Cardiac muscle cell (in vitro differentiated cells and primary cell): ENCODE results near the gene CCDC90B. TPM values are rescaled to one million over a fixed set of nuclear protein-coding genes. Genes with fewer than 3 reads are reported as not detected.

Source experiments
- DNase-seq, 2 donors: peaks; one replicate each; pipeline versions ENCODE4 v3.0.0 to v3.0.0-alpha.2; 2010 to 2017; ENCODE audit warnings: low read depth in 1 of 2, low spot score in 1 of 2
- H3K27ac ChIP-seq: fragments of 200-600 bp; sonication (generic); 2 replicates; pipeline ENCODE4 v1.5.1; 2016
- H3K27me3 ChIP-seq: fragments of 200-600 bp; sonication (generic); 2 replicates; pipeline ENCODE4 v1.6.0; 2016; ENCODE audit warnings: control low read depth
- H3K36me3 ChIP-seq: fragments of 200-600 bp; sonication (generic); 2 replicates; pipeline ENCODE4 v1.5.1; 2016; ENCODE audit warnings: control low read depth
- H3K4me1 ChIP-seq: fragments of 200-600 bp; sonication (generic); 2 replicates; pipeline ENCODE4 v1.8.1; 2017; ENCODE audit warnings: low read depth, mild to moderate bottlenecking, mixed run types
- H3K4me3 ChIP-seq: fragments of 200-600 bp; sonication (generic); 2 replicates; pipeline ENCODE4 v1.5.1; 2016; ENCODE audit warnings: mild to moderate bottlenecking
- H3K9me3 ChIP-seq: fragments of 200-600 bp; sonication (generic); 2 replicates; pipeline ENCODE4 v1.5.1; 2017; ENCODE audit warnings: low read depth, mild to moderate bottlenecking, control low read depth
- CTCF ChIP-seq: IDR thresholded peaks from 2 replicates; pipeline ENCODE4 v1.5.1; 2012; ENCODE audit warnings: low read depth, mild to moderate bottlenecking, low read length
- polyA plus RNA-seq: library from polyadenylated mRNA; unstranded; fragments of >200 nt; fragmentation: Nextera tagmentation; extraction: Ambion mirVana; gene quantifications from 2 replicates; pipeline ENCODE4 v1.2.1, GENCODE V29; 2016
- total RNA-seq: library from RNA; depleted of rRNA; stranded (reverse); fragments of >200 nt; gene quantifications from 2 replicates; pipeline ENCODE4 v1.2.3, GENCODE V29; 2016

The CCDC90B gene
- total and polyA plus RNA-seq, 2 experiments from 2014 or later, result 58.8 to 94.1 TPM

- Histone ChIP-seq H3K4me1 (peaks cover 11% of the 10 kb centered on the region), H3K27ac (no peak overlapping the region), H3K4me3 (peak overlapping the region; percentile 78), H3K36me3 (no peaks in the 10 kb centered on the region), H3K27me3 (no peaks in the 10 kb centered on the region), H3K9me3 (no peaks in the 10 kb centered on the region)
- TF ChIP-seq CTCF, result no peak
- DNase-seq, result no peak
Observed at GRCh38 chr11:83284501-83285150, 1.5 kb downstream of the CCDC90B start.

GRCh38 chr11:83282084-83282716 is 4.0 kb downstream of the CCDC90B start:
- Histone ChIP-seq H3K4me1 (peaks cover 11% of the 10 kb centered on the region), H3K4me3 (no peak overlapping the region), H3K36me3 (peaks cover 10% of the 10 kb centered on the region), H3K9me3 (no peaks in the 10 kb centered on the region), H3K27ac (no peak overlapping the region), H3K27me3 (no peaks in the 10 kb centered on the region)
- no peak for DNase-seq
- no peak for TF ChIP-seq CTCF

- TF ChIP-seq CTCF, result no peak
- Histone ChIP-seq H3K36me3 (peaks cover 21% of the 10 kb centered on the region), H3K27me3 (no peaks in the 10 kb centered on the region), H3K9me3 (no peaks in the 10 kb centered on the region), H3K4me1 (peaks cover 11% of the 10 kb centered on the region), H3K27ac (no peak overlapping the region), H3K4me3 (no peak overlapping the region)
- DNase-seq, result peak in 1 of 2 donors; percentile 13
Observed at GRCh38 chr11:83280256-83280655, 5.9 kb downstream of the CCDC90B start.

DNA sequence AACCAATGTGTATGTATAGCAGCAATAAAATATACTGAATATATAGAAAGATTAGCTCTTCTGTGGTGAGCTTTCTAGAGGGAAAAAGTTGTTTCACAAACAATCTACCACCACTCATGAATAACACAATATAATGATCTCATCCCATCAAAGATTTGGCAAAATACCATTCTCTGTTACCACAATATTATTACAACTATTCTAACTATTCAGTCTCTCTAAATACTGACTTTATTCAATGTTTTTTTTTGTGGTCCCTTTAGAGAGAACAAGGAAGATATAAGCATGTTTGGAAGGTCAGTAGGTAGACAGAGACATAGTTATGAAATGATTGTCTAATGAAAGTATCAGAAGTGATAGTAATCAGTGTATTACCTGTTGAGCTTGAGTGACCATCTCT is 7.8 kb downstream of the CCDC90B start:
- Histone ChIP-seq H3K4me3 (no peak overlapping the region), H3K27me3 (no peaks in the 10 kb centered on the region), H3K4me1 (no peaks in the 10 kb centered on the region), H3K36me3 (peaks cover 39% of the 10 kb centered on the region), H3K27ac (no peak overlapping the region), H3K9me3 (no peaks in the 10 kb centered on the region)
- no peak for TF ChIP-seq CTCF
- peak in 1 of 2 donors; percentile 10 for DNase-seq

DNA sequence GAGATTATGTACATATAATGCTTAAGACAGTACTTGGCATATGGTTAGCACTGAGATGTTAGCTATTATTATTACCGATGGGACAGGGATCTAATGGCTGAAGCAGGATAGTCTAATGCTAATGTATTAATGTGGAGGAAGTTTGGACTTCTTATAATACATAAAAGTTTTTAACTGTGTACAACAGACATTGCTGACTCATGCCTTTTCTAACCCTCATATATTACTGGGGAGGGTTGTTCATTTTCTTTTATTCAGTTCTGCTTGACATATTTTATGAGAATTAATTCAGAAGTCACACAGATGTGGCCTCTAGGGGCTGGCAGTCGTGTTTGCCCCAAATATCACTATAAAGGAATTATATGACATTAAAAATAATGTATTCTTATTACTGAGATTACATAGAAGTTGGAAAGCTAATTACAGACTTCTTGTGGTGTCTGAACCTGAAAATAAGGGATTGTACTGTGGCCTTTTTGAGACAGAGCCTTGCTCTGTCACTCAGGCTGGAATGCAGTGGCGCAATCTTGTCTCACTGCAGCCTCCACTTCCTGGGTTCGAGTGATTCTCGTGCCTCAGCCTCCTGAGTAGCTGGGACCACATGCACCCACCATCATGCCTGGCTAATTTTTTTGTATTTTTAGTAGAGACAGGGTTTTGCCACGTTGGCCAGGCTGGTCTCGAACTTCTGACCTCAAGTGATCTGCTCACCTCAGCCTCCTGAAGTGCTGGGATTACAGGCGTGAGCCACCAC is 10.1 kb downstream of the CCDC90B start:
- no peak for TF ChIP-seq CTCF
- Histone ChIP-seq H3K27ac (no peak overlapping the region), H3K9me3 (no peaks in the 10 kb centered on the region), H3K36me3 (peaks cover 54% of the 10 kb centered on the region), H3K4me1 (no peaks in the 10 kb centered on the region), H3K27me3 (no peaks in the 10 kb centered on the region), H3K4me3 (no peak overlapping the region)
- no peak for DNase-seq
